Left lung (tissue), 10 donors: ENCODE data around the gene INTS1. TPM values are rescaled to one million over a fixed set of nuclear protein-coding genes. Genes with fewer than 3 reads are reported as not detected.

Experiments used
- ATAC-seq: fragments of 200-7000 bp; cut with Tn5 transposase; one replicate; pipeline ENCODE4 v1.9.1; 2020; ENCODE audit warnings: moderate library complexity
- DNase-seq, 4 donors: peaks; one replicate each; pipeline ENCODE4 v3.0.0-alpha.2; 2013 to 2020
- H3K27ac ChIP-seq, 2 donors: fragments of 200-600 bp; sonication (generic) in 1 of 2; one replicate each; pipeline versions ENCODE4 v1.5.0 to v1.8.0; 2020 to 2021
- H3K27me3 ChIP-seq, 2 donors: fragments of 200-600 bp; sonication (generic) in 1 of 2; one replicate each; pipeline versions ENCODE4 v1.5.0 to v1.8.0; 2020 to 2021
- H3K36me3 ChIP-seq, 2 donors: fragments of 200-600 bp; sonication (generic) in 1 of 2; one replicate each; pipeline versions ENCODE4 v1.5.0 to v1.8.0; 2020 to 2021
- H3K4me1 ChIP-seq, 2 donors: fragments of 200-600 bp; one replicate each; pipeline ENCODE4 v1.8.0; 2021
- H3K4me3 ChIP-seq, 2 donors: fragments of 200-600 bp; sonication (generic) in 1 of 2; one replicate each; pipeline versions ENCODE4 v1.5.0 to v1.8.0; 2020 to 2021; ENCODE audit warnings: mild to moderate bottlenecking in 1 of 2
- H3K9me3 ChIP-seq, 2 donors: fragments of 200-600 bp; sonication (generic) in 1 of 2; one replicate each; pipeline versions ENCODE4 v1.5.0 to v1.8.0; 2020 to 2021
- CTCF ChIP-seq, 2 donors: fragments of 200-600 bp; sonication (generic) in 1 of 2; IDR thresholded peaks; one replicate each; pipeline versions ENCODE4 v1.5.0 to v1.8.0; 2021; ENCODE audit warnings: antibody characterized with exemption in 2 of 2
- intact Hi-C, 2 donors: fragments of 100-400 bp; cut with DNase I; formaldehyde crosslinking; loops; one replicate each; pipeline versions ENCODE4 v1.11.2 to v1.14.2; 2022
- polyA plus RNA-seq, 6 donors: library from polyadenylated mRNA; unstranded; fragments of 120-200 nt; gene quantifications; one replicate each; pipeline ENCODE4 v1.2.1, GENCODE V29; 2013; ENCODE audit not compliant: insufficient read length in 6 of 6
- total RNA-seq, 2 donors: library from RNA; stranded (reverse); fragmentation: NEBNext Ultra II Directional; extraction: Animal tissue kit (Norgen Biotek cat#: 25700); gene quantifications; one replicate each; pipeline ENCODE4 v1.2.1, GENCODE V29; 2021
- donor health status: DM: no; HTN: yes; CAD: no.
- donor health status: DM: no; HTN: no; CAD: no.

INTS1 gene
- total and polyA plus RNA-seq, 8 donors = 51.3 to 80.9 (median 61.6) TPM

GRCh38 chr7:1502845-1503244, 1.3 kb downstream of the INTS1 start:
- Histone ChIP-seq H3K9me3 (no peaks in the 10 kb centered on the region), H3K27ac (no peak overlapping the region), H3K4me1 (peaks cover 8 to 43% of the 10 kb centered on the region in 2 donors), H3K4me3 (peak overlapping the region in 1 of 2 donors; percentile 100), H3K36me3 (peaks cover 0 to 52% of the 10 kb centered on the region in 2 donors), H3K27me3 (no peaks in the 10 kb centered on the region)
- DNase-seq (peak in 1 of 4 donors; percentile 62), ATAC-seq (no peak)
- TF ChIP-seq CTCF (IDR thresholded peaks at IDR 0.05) = no peak
- intact Hi-C loops = no loop called here

GRCh38 chr7:1501487-1502270, 2.5 kb downstream of the INTS1 start:
- Histone ChIP-seq H3K27me3 (no peaks in the 10 kb centered on the region), H3K4me1 (peaks cover 8 to 38% of the 10 kb centered on the region in 2 donors), H3K27ac (no peak overlapping the region), H3K36me3 (peaks cover 0 to 64% of the 10 kb centered on the region in 2 donors), H3K4me3 (no peak overlapping the region), H3K9me3 (no peaks in the 10 kb centered on the region)
- intact Hi-C loops = no loop called here
- no peak for TF ChIP-seq CTCF (IDR thresholded peaks at IDR 0.05)
- ATAC-seq (no peak), DNase-seq (peak in 1 of 4 donors; percentile 61)

GRCh38 chr7:1500064-1500807, 4.0 kb downstream of the INTS1 start:
- no peak for TF ChIP-seq CTCF (IDR thresholded peaks at IDR 0.05)

GRCh38 chr7:1499367-1500029, 4.7 kb downstream of the INTS1 start:
- H3K36me3 ChIP-seq = peaks cover 0 to 85% of the 10 kb centered on the region in 2 donors
- DNase-seq (no peak), ATAC-seq (no peak)
- H3K4me3 ChIP-seq = no peak overlapping the region
- H3K4me1 ChIP-seq = peaks cover 8 to 20% of the 10 kb centered on the region in 2 donors
- H3K27me3 ChIP-seq = no peaks in the 10 kb centered on the region
- no peak for TF ChIP-seq CTCF (IDR thresholded peaks at IDR 0.05)
- intact Hi-C loops = no loop called here
- no peak overlapping the region for H3K27ac ChIP-seq
- H3K9me3 ChIP-seq = no peaks in the 10 kb centered on the region

More at GRCh38 chr7:1500064-1500807, 4.0 kb downstream of the INTS1 start:
- Histone ChIP-seq H3K36me3 (peaks cover 0 to 78% of the 10 kb centered on the region in 2 donors), H3K9me3 (no peaks in the 10 kb centered on the region), H3K4me3 (no peak overlapping the region), H3K4me1 (peaks cover 8 to 27% of the 10 kb centered on the region in 2 donors), H3K27me3 (no peaks in the 10 kb centered on the region), H3K27ac (no peak overlapping the region)
- peak in 1 of 4 donors; percentile 55 for DNase-seq
- intact Hi-C loops = no loop called here
- no peak for ATAC-seq
